Activated T-helper 17 cell treated with anti-CD3 and anti-CD28 coated beads, Interleukin-2, amount 50 U/mL, for 72 hours (primary cell): ENCODE results near the gene PARN. TPM values are rescaled to one million over a fixed set of nuclear protein-coding genes. Genes with fewer than 3 reads are reported as not detected.

Experiments
- ATAC-seq: fragments of 150-1000 bp; cut with Tn5 transposase; replicated peaks from 2 replicates; pipeline ENCODE4 v1.10.0; 2021; ENCODE audit warnings: mild to moderate bottlenecking, moderate library complexity
- H3K27ac Mint-ChIP-seq: one replicate; pipeline ENCODE4 v1.8.0; 2022; ENCODE audit warnings: mixed read lengths
- H3K27me3 Mint-ChIP-seq: one replicate; pipeline ENCODE4 v1.8.0; 2022; ENCODE audit warnings: mixed read lengths
- H3K36me3 Mint-ChIP-seq: one replicate; pipeline ENCODE4 v1.8.0; 2022; ENCODE audit warnings: low read depth, mild to moderate bottlenecking, mixed read lengths
- H3K4me1 Mint-ChIP-seq: one replicate; pipeline ENCODE4 v1.8.0; 2022; ENCODE audit warnings: mixed read lengths
- H3K4me3 Mint-ChIP-seq: one replicate; pipeline ENCODE4 v1.8.0; 2022; ENCODE audit warnings: mild to moderate bottlenecking, mixed read lengths
- H3K9me3 Mint-ChIP-seq: one replicate; pipeline ENCODE4 v1.8.0; 2022; ENCODE audit warnings: mixed read lengths
- total RNA-seq, 2 donors: library from RNA; stranded (reverse); gene quantifications; one replicate each; pipeline ENCODE4 v1.2.3, GENCODE V29; 2022

PARN gene
- total RNA-seq, 2 donors from 2014 or later = 28.0 to 46.3 TPM

GRCh38 chr16:14496047-14496770, 133.9 kb downstream of the PARN start:
- peaks cover 28% of the 10 kb centered on the region for H3K36me3 Mint-ChIP-seq
- peak overlapping the region; percentile 23 for H3K27ac Mint-ChIP-seq
- H3K9me3 Mint-ChIP-seq = no peaks in the 10 kb centered on the region
- H3K4me1 Mint-ChIP-seq = peaks cover 41% of the 10 kb centered on the region
- H3K4me3 Mint-ChIP-seq = no peak overlapping the region
- no peak for ATAC-seq
- H3K27me3 Mint-ChIP-seq = no peaks in the 10 kb centered on the region

GRCh38 chr16:14495213-14496046, 134.6 kb downstream of the PARN start:
- H3K4me3 Mint-ChIP-seq = no peak overlapping the region
- ATAC-seq = no peak

GRCh38 chr16:14494396-14494966, 135.6 kb downstream of the PARN start:
- Mint-ChIP-seq H3K4me1 (peaks cover 41% of the 10 kb centered on the region), H3K27ac (peak overlapping the region; percentile 27), H3K27me3 (no peaks in the 10 kb centered on the region), H3K4me3 (no peak overlapping the region), H3K36me3 (peaks cover 28% of the 10 kb centered on the region), H3K9me3 (no peaks in the 10 kb centered on the region)
- no peak for ATAC-seq

More at GRCh38 chr16:14495213-14496046, 134.6 kb downstream of the PARN start:
- H3K27me3 Mint-ChIP-seq = no peaks in the 10 kb centered on the region
- H3K27ac Mint-ChIP-seq = peak overlapping the region; percentile 27
- peaks cover 41% of the 10 kb centered on the region for H3K4me1 Mint-ChIP-seq
- no peaks in the 10 kb centered on the region for H3K9me3 Mint-ChIP-seq
- H3K36me3 Mint-ChIP-seq = peaks cover 28% of the 10 kb centered on the region

GRCh38 chr16:14493791-14494190, 136.3 kb downstream of the PARN start:
- peaks cover 41% of the 10 kb centered on the region for H3K4me1 Mint-ChIP-seq
- peak overlapping the region; percentile 27 for H3K27ac Mint-ChIP-seq
- no peaks in the 10 kb centered on the region for H3K27me3 Mint-ChIP-seq
- H3K9me3 Mint-ChIP-seq = no peaks in the 10 kb centered on the region
- H3K36me3 Mint-ChIP-seq = peaks cover 28% of the 10 kb centered on the region
- H3K4me3 Mint-ChIP-seq = no peak overlapping the region
- ATAC-seq = no peak

GRCh38 chr16:14492614-14493013, 137.4 kb downstream of the PARN start:
- Mint-ChIP-seq H3K4me3 (no peak overlapping the region), H3K27me3 (no peaks in the 10 kb centered on the region), H3K36me3 (peaks cover 28% of the 10 kb centered on the region), H3K27ac (peak overlapping the region; percentile 65), H3K9me3 (no peaks in the 10 kb centered on the region), H3K4me1 (peaks cover 48% of the 10 kb centered on the region)
- no peak for ATAC-seq

- no peak for ATAC-seq
- H3K27me3 Mint-ChIP-seq = no peaks in the 10 kb centered on the region
- H3K4me1 Mint-ChIP-seq = peaks cover 43% of the 10 kb centered on the region
- H3K4me3 Mint-ChIP-seq = no peak overlapping the region
- H3K9me3 Mint-ChIP-seq = no peaks in the 10 kb centered on the region
- H3K27ac Mint-ChIP-seq = peak overlapping the region; percentile 65
- peaks cover 24% of the 10 kb centered on the region for H3K36me3 Mint-ChIP-seq
Observed at GRCh38 chr16:14491861-14492529, 138.1 kb downstream of the PARN start.

GRCh38 chr16:14490235-14490634, 139.8 kb downstream of the PARN start:
- Mint-ChIP-seq H3K4me3 (no peak overlapping the region), H3K27me3 (no peaks in the 10 kb centered on the region), H3K4me1 (peaks cover 36% of the 10 kb centered on the region), H3K36me3 (peaks cover 13% of the 10 kb centered on the region), H3K9me3 (no peaks in the 10 kb centered on the region), H3K27ac (no peak overlapping the region)
- no peak for ATAC-seq

GRCh38 chr16:14489460-14489859, 140.6 kb downstream of the PARN start:
- Mint-ChIP-seq H3K4me1 (peaks cover 28% of the 10 kb centered on the region), H3K27ac (no peak overlapping the region), H3K36me3 (peaks cover 8% of the 10 kb centered on the region), H3K27me3 (no peaks in the 10 kb centered on the region), H3K4me3 (no peak overlapping the region), H3K9me3 (no peaks in the 10 kb centered on the region)
- ATAC-seq = no peak

GRCh38 chr16:14487579-14487978, 142.5 kb downstream of the PARN start:
- no peaks in the 10 kb centered on the region for H3K27me3 Mint-ChIP-seq
- H3K4me3 Mint-ChIP-seq = no peak overlapping the region
- no peak for ATAC-seq
- H3K36me3 Mint-ChIP-seq = peaks cover 21% of the 10 kb centered on the region
- peak overlapping the region; percentile 66 for H3K27ac Mint-ChIP-seq
- no peaks in the 10 kb centered on the region for H3K9me3 Mint-ChIP-seq
- peaks cover 17% of the 10 kb centered on the region for H3K4me1 Mint-ChIP-seq

GRCh38 chr16:14486520-14487303, 143.3 kb downstream of the PARN start:
- Mint-ChIP-seq H3K36me3 (peaks cover 29% of the 10 kb centered on the region), H3K9me3 (no peaks in the 10 kb centered on the region)

GRCh38 chr16:14485811-14486519, 144.1 kb downstream of the PARN start:
- Mint-ChIP-seq H3K4me3 (no peak overlapping the region), H3K27ac (no peak overlapping the region), H3K27me3 (no peaks in the 10 kb centered on the region), H3K36me3 (peaks cover 37% of the 10 kb centered on the region), H3K9me3 (no peaks in the 10 kb centered on the region), H3K4me1 (peaks cover 8% of the 10 kb centered on the region)
- no peak for ATAC-seq

More at GRCh38 chr16:14486520-14487303, 143.3 kb downstream of the PARN start:
- peaks cover 8% of the 10 kb centered on the region for H3K4me1 Mint-ChIP-seq
- no peak overlapping the region for H3K4me3 Mint-ChIP-seq
- H3K27ac Mint-ChIP-seq = no peak overlapping the region
- no peak for ATAC-seq
- no peaks in the 10 kb centered on the region for H3K27me3 Mint-ChIP-seq

GRCh38 chr16:14485121-14485551, 144.9 kb downstream of the PARN start:
- H3K27me3 Mint-ChIP-seq = no peaks in the 10 kb centered on the region
- H3K4me3 Mint-ChIP-seq = no peak overlapping the region
- H3K9me3 Mint-ChIP-seq = no peaks in the 10 kb centered on the region
- H3K36me3 Mint-ChIP-seq = peaks cover 45% of the 10 kb centered on the region
- ATAC-seq = no peak
- H3K27ac Mint-ChIP-seq = no peak overlapping the region
- H3K4me1 Mint-ChIP-seq = peaks cover 8% of the 10 kb centered on the region

- no peak for ATAC-seq
- Mint-ChIP-seq H3K27me3 (no peaks in the 10 kb centered on the region), H3K27ac (no peak overlapping the region), H3K9me3 (peaks cover 4% of the 10 kb centered on the region), H3K4me1 (peaks cover 8% of the 10 kb centered on the region), H3K36me3 (peaks cover 57% of the 10 kb centered on the region), H3K4me3 (no peak overlapping the region)
Observed at GRCh38 chr16:14483819-14484385, 146.2 kb downstream of the PARN start.
